HG02973 (cell line): ENCODE measurements around the gene PLAU.
"Not testable (repeated sequence)": the region's sequence is repeated elsewhere in the genome, so short reads cannot be mapped to it uniquely, and the experiment has no call there.

Source experiments
- ATAC-seq: cut with Tn5 transposase; IDR thresholded peaks from one replicate; pipeline ENCODE4 v1.9.1; 2021; ENCODE audit warnings: moderate library complexity; ENCODE audit not compliant: unreplicated experiment

Gene PLAU

GRCh38 chr10:73919481-73919880 is 8.5 kb downstream of the PLAU start:
- not testable (repeated sequence) for ATAC-seq

- ATAC-seq: no peak
Observed at GRCh38 chr10:73920089-73920488, 9.2 kb downstream of the PLAU start.

- ATAC-seq: no peak
Observed at GRCh38 chr10:73922007-73922863, 11.3 kb downstream of the PLAU start.

- ATAC-seq: no peak
Observed at GRCh38 chr10:73922864-73923133, 11.9 kb downstream of the PLAU start.

- no peak for ATAC-seq
Observed at GRCh38 chr10:73923935-73924598, 13.1 kb downstream of the PLAU start.

GRCh38 chr10:73924935-73925334 is 14.0 kb downstream of the PLAU start:
- no peak for ATAC-seq

GRCh38 chr10:73925539-73925938 is 14.6 kb downstream of the PLAU start:
- no peak for ATAC-seq

- no peak for ATAC-seq
Observed at GRCh38 chr10:73926152-73926764, 15.3 kb downstream of the PLAU start.

GRCh38 chr10:73930630-73931327 is 19.8 kb downstream of the PLAU start:
- ATAC-seq: not testable (repeated sequence)

GRCh38 chr10:73931767-73932619 is 21.1 kb downstream of the PLAU start:
- ATAC-seq: no peak

- ATAC-seq: no peak
Observed at GRCh38 chr10:73932620-73933112, 21.7 kb downstream of the PLAU start.

GRCh38 chr10:73934074-73934473 is 23.1 kb downstream of the PLAU start:
- ATAC-seq: no peak

- ATAC-seq: no peak
Observed at GRCh38 chr10:73935895-73936294, 25.0 kb downstream of the PLAU start.

GRCh38 chr10:73937333-73938043 is 26.6 kb downstream of the PLAU start:
- no peak for ATAC-seq

- ATAC-seq: peak; percentile 86
Observed at GRCh38 chr10:73940634-73941221, 29.8 kb downstream of the PLAU start.

GRCh38 chr10:73941300-73941699 is 30.4 kb downstream of the PLAU start:
- no peak for ATAC-seq

- no peak for ATAC-seq
Observed at GRCh38 chr10:73944356-73945100, 33.6 kb downstream of the PLAU start.

- no peak for ATAC-seq
Observed at GRCh38 chr10:73946253-73947145, 35.6 kb downstream of the PLAU start.
